AG20443 (cell line): ENCODE measurements around the gene HCFC1R1.
"Not testable (repeated sequence)": the region's sequence is repeated elsewhere in the genome, so short reads cannot be mapped to it uniquely, and the experiment has no call there.

Experiments used
- DNase-seq: peaks from one replicate; pipeline ENCODE4 v3.0.0; 2012; ENCODE audit warnings: low spot score, mixed read lengths

HCFC1R1 gene

GRCh38 chr16:3023669-3024478 is at the start of gene HCFC1R1, which contains the start of gene THOC6:
HCFC1R1 (minus strand) TSS chr16:3023942; CDS start chr16:3023941, 1 bp downstream.
THOC6 (plus strand) TSS chr16:3024035; CDS start chr16:3024327, 292 bp downstream.
- peak; percentile 86 for DNase-seq

GRCh38 chr16:3073448-3073847 is 49.7 kb upstream of the HCFC1R1 start:
- no peak for DNase-seq

- DNase-seq = not testable (repeated sequence)
These were observed 49.0 kb upstream of the HCFC1R1 start for GRCh38 chr16:3072576-3073263.

GRCh38 chr16:3072148-3072547 is 48.4 kb upstream of the HCFC1R1 start:
- not testable (repeated sequence) for DNase-seq

- no peak for DNase-seq
These were observed 47.9 kb upstream of the HCFC1R1 start for GRCh38 chr16:3071655-3072054.

- DNase-seq = no peak
These were observed 46.9 kb upstream of the HCFC1R1 start for GRCh38 chr16:3070608-3071111.

GRCh38 chr16:3069146-3069545 is 45.4 kb upstream of the HCFC1R1 start:
- not testable (repeated sequence) for DNase-seq

- DNase-seq = peak; percentile 3
These were observed 44.7 kb upstream of the HCFC1R1 start for GRCh38 chr16:3068487-3068886.

- no peak for DNase-seq
These were observed 42.7 kb upstream of the HCFC1R1 start for GRCh38 chr16:3066440-3066748.

- peak; percentile 20 for DNase-seq
These were observed 42.1 kb upstream of the HCFC1R1 start for GRCh38 chr16:3065742-3066439.

- DNase-seq = peak; percentile 94
These were observed 41.5 kb upstream of the HCFC1R1 start, which contains the start of gene IL32 for GRCh38 chr16:3065069-3065741. IL32 (plus strand) TSS chr16:3065640; CDS start chr16:3065812, 172 bp downstream.

GRCh38 chr16:3063625-3064386 is 40.1 kb upstream of the HCFC1R1 start:
- DNase-seq = no peak

GRCh38 chr16:3062553-3062952 is 38.8 kb upstream of the HCFC1R1 start:
- no peak for DNase-seq

- DNase-seq = no peak
These were observed 36.8 kb upstream of the HCFC1R1 start for GRCh38 chr16:3060339-3061127.

- DNase-seq = no peak
These were observed 36.0 kb upstream of the HCFC1R1 start for GRCh38 chr16:3059723-3060242.

GRCh38 chr16:3059041-3059722 is 35.4 kb upstream of the HCFC1R1 start:
- DNase-seq = peak; percentile 99

- DNase-seq = no peak
These were observed 34.6 kb upstream of the HCFC1R1 start for GRCh38 chr16:3058139-3059030.
